ENCODE data around the gene GABARAP. TPM values are rescaled to one million over a fixed set of nuclear protein-coding genes. Genes with fewer than 3 reads are reported as not detected.

Gene GABARAP
- polyA plus RNA-seq, 1 donor (not counting 4 experiments of a cell fraction or from before 2014, with no cell fraction given) = 271 TPM

DNA sequence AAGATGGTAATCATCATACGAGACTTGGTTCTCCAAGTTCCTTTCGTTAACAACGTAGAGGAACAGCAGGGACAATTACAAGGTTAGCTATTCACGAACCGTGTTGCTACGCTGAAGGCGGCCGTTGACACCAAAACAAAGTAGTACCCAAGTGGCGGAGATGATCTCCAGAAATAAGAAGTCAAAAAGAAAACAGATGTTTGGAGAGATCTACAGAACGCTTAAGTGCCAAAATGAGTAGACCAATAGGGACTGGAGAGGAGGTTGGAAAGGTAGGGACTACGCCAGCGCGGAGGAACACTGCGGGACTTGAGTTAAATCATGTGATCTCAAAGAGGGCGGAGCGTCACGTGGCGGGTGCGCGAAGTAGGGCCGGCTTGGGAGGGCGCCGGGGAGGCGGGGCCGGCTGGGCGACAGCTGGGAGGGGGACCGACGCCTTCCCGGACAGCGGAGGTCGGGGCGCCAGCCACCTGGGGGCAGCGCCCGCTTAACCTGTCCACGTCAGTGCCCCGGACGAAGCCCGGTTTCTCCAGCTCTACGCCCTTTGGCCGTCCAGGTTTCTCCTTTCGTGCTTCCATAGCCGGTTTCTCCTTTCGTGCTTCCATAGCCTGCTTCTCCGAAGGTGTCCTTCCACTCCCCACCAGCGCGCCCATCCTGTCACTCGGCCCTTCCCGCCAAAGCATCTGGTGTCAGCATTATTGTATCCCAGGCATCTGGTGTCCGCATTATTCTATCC is 636 bp upstream of the GABARAP start:
- H2AFZ ChIP-seq (ENCODE audit: control insufficient read depth, low read length) = peak overlapping the region; percentile 72
- H4K20me1 ChIP-seq (ENCODE audit: control insufficient read depth, extremely low read depth, insufficient read depth, low read length) = no peaks in the 10 kb centered on the region
- FAIRE-seq (peak; percentile 80), DNase-seq (ENCODE audit: low read depth, low spot score) (no peak)
- H3K27ac ChIP-seq (ENCODE audit: control insufficient read depth, insufficient read depth, low read length) = peak overlapping the region; percentile 99
- TF ChIP-seq, protein P1, sequence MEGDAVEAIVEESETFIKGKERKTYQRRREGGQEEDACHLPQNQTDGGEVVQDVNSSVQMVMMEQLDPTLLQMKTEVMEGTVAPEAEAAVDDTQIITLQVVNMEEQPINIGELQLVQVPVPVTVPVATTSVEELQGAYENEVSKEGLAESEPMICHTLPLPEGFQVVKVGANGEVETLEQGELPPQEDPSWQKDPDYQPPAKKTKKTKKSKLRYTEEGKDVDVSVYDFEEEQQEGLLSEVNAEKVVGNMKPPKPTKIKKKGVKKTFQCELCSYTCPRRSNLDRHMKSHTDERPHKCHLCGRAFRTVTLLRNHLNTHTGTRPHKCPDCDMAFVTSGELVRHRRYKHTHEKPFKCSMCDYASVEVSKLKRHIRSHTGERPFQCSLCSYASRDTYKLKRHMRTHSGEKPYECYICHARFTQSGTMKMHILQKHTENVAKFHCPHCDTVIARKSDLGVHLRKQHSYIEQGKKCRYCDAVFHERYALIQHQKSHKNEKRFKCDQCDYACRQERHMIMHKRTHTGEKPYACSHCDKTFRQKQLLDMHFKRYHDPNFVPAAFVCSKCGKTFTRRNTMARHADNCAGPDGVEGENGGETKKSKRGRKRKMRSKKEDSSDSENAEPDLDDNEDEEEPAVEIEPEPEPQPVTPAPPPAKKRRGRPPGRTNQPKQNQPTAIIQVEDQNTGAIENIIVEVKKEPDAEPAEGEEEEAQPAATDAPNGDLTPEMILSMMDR (optimal IDR thresholded peaks at IDR 0.05 in 1 of 3, IDR thresholded peaks at IDR 0.05 in 1 of 3, conservative IDR thresholded peaks at IDR 0.05 in 1 of 3; ENCODE audit: extremely low read depth in 1 of 3, insufficient read depth in 2 of 3, low read length in 3 of 3) = peak in 1 of 3 experiments; percentile 0
- TF ChIP-seq EZH2 (IDR thresholded peaks at IDR 0.05; ENCODE audit: low read length) = no peak
- H3K79me2 ChIP-seq (ENCODE audit: control insufficient read depth, insufficient read depth, low read length) = peaks cover 34% of the 10 kb centered on the region
- H3K9ac ChIP-seq (ENCODE audit: control insufficient read depth, extremely low read depth, insufficient read depth, low read length) = peak overlapping the region; percentile 96
- peaks cover 20% of the 10 kb centered on the region for H3K4me1 ChIP-seq (ENCODE audit: control insufficient read depth, extremely low read depth, insufficient read depth, low read length)
- dilution Hi-C loops (cut with MboI; ENCODE audit: extremely low pct_ligation_motif_present, low sequenced_read_pairs) = no loop called here
- peaks cover 19 to 25% of the 10 kb centered on the region in 2 experiments for H3K36me3 ChIP-seq (ENCODE audit: control insufficient read depth in 2 of 2, extremely low read depth in 1 of 2, insufficient read depth in 2 of 2, low read length in 2 of 2)
- no peaks in the 10 kb centered on the region for H3K9me3 ChIP-seq (ENCODE audit: control insufficient read depth, low read depth, low read length)
- H3K27me3 ChIP-seq (ENCODE audit: control insufficient read depth, extremely low read depth, insufficient read depth, low read length) = no peaks in the 10 kb centered on the region
- H3K4me3 ChIP-seq (ENCODE audit: control insufficient read depth in 2 of 3, extremely low read depth in 1 of 3, insufficient read depth in 2 of 3, low read depth in 1 of 3, low read length in 3 of 3) = peak overlapping the region; percentile 68 to 90 (median 69)
- no peaks in the 10 kb centered on the region for H3K9me1 ChIP-seq (ENCODE audit: control insufficient read depth, extremely low read depth, insufficient read depth, low read length)
- H3K4me2 ChIP-seq (ENCODE audit: control insufficient read depth, extremely low read depth, insufficient read depth, low read depth, low read length) = peak overlapping the region; percentile 95

DNA sequence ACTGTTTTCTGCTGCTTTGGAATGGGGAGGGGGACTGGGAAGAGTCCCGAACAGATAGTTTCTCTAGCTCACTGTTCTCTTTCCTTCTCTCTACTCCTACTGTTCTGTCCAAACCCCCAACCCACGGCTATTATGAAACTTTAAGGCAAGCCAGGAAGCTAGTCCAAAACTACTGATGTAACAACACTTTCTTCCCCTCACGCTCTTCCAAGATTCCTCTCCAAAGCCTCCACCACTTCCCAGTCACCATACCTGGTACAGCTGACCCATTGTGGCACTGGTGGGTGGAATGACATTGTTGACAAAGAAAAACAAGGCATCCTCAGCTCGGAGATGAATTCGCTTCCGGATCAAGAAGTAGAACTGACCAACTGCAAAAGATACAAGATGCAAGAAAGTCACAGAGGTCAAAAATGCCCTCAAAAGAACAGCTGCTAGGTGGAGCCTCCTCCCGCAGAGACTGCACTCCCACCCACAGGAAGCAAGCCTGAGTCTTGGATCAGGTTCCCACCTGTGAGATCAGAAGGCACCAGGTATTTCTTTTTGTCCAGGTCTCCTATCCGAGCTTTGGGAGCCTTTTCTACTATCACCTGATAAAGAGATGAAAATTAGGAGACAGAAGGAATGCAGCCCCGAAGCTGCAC is 1.0 kb downstream of the GABARAP start:
- peaks cover 35% of the 10 kb centered on the region for H3K79me2 ChIP-seq (ENCODE audit: control insufficient read depth, insufficient read depth, low read length)
- no peaks in the 10 kb centered on the region for H3K27me3 ChIP-seq (ENCODE audit: control insufficient read depth, extremely low read depth, insufficient read depth, low read length)
- peaks cover 25% of the 10 kb centered on the region for H3K4me1 ChIP-seq (ENCODE audit: control insufficient read depth, extremely low read depth, insufficient read depth, low read length)
- no peaks in the 10 kb centered on the region for H3K9me1 ChIP-seq (ENCODE audit: control insufficient read depth, extremely low read depth, insufficient read depth, low read length)
- H3K36me3 ChIP-seq (ENCODE audit: control insufficient read depth in 2 of 2, extremely low read depth in 1 of 2, insufficient read depth in 2 of 2, low read length in 2 of 2) = peaks cover 20 to 23% of the 10 kb centered on the region in 2 experiments
- dilution Hi-C loops (cut with MboI; ENCODE audit: extremely low pct_ligation_motif_present, low sequenced_read_pairs) = no loop called here
- peak overlapping the region; percentile 95 for H3K4me2 ChIP-seq (ENCODE audit: control insufficient read depth, extremely low read depth, insufficient read depth, low read depth, low read length)
- H3K4me3 ChIP-seq (ENCODE audit: control insufficient read depth in 2 of 3, extremely low read depth in 1 of 3, insufficient read depth in 2 of 3, low read depth in 1 of 3, low read length in 3 of 3) = peak overlapping the region; percentile 68 to 90 (median 69)
- H4K20me1 ChIP-seq (ENCODE audit: control insufficient read depth, extremely low read depth, insufficient read depth, low read length) = no peaks in the 10 kb centered on the region
- H3K9ac ChIP-seq (ENCODE audit: control insufficient read depth, extremely low read depth, insufficient read depth, low read length) = peak overlapping the region; percentile 96
- no peak overlapping the region for H2AFZ ChIP-seq (ENCODE audit: control insufficient read depth, low read length)
- peak overlapping the region; percentile 99 for H3K27ac ChIP-seq (ENCODE audit: control insufficient read depth, insufficient read depth, low read length)
- no peak for DNase-seq (ENCODE audit: low read depth, low spot score)
- TF ChIP-seq EZH2 (IDR thresholded peaks at IDR 0.05; ENCODE audit: low read length) = no peak
- TF ChIP-seq, protein P1 (optimal IDR thresholded peaks at IDR 0.05 in 1 of 3, IDR thresholded peaks at IDR 0.05 in 1 of 3, conservative IDR thresholded peaks at IDR 0.05 in 1 of 3; ENCODE audit: extremely low read depth in 1 of 3, insufficient read depth in 2 of 3, low read length in 3 of 3) = no peak
- FAIRE-seq = peak; percentile 46
- no peaks in the 10 kb centered on the region for H3K9me3 ChIP-seq (ENCODE audit: control insufficient read depth, low read depth, low read length)
